Kidney tubule cell (primary cell): ENCODE results near the gene SEMA3B.
A peak's percentile ranks its signal among the peaks of the same experiment; 100 is the strongest.
"Not testable (repeated sequence)": the region's sequence is repeated elsewhere in the genome, so short reads cannot be mapped to it uniquely, and the experiment has no call there.

Source experiments
- DNase-seq: peaks from one replicate; pipeline ENCODE4 v3.0.0-alpha.2; 2018; ENCODE audit warnings: low spot score

Gene SEMA3B

DNA sequence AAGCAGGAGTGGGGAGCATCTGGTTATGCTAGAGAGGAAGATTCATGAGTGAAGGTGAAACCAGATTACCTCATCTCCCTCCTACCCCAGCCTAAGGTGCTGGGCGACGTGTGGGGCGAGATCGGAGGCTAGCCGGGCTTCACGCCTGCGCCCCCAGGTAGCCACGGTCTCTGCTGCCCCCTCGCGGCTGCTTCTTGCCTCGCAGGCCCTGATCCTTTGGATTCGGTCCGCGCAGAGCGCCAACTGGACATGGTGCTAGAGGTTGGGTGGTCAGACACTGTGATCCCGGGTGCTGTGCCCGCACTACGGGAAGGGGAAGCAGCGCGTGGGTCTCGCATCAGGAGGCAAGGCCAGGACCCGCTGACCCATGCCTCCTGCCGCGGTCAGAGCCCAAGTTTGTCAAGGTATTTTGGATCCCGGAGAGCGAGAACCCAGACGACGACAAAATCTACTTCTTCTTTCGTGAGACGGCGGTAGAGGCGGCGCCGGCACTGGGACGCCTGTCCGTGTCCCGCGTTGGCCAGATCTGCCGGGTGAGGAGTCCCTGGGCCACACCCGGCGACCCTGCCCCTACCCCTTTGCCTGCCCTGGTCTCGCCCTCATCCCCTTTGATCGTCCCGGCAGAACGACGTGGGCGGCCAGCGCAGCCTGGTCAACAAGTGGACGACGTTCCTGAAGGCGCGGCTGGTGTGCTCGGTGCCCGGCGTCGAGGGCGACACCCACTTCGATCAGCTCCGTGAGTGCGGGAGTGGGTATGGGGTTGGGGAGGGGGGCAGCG lies 4.2 kb downstream of the SEMA3B start:
- peak; percentile 89 for DNase-seq

- no peak for DNase-seq
Measured at GRCh38 chr3:50273689-50274065, 4.7 kb downstream of the SEMA3B start.

- DNase-seq: peak; percentile 66
Measured at GRCh38 chr3:50274371-50275104, 5.6 kb downstream of the SEMA3B start.

GRCh38 chr3:50275141-50275995 lies 6.4 kb downstream of the SEMA3B start:
- no peak for DNase-seq

- no peak for DNase-seq
Measured at GRCh38 chr3:50275996-50276761, 7.2 kb downstream of the SEMA3B start.

DNA sequence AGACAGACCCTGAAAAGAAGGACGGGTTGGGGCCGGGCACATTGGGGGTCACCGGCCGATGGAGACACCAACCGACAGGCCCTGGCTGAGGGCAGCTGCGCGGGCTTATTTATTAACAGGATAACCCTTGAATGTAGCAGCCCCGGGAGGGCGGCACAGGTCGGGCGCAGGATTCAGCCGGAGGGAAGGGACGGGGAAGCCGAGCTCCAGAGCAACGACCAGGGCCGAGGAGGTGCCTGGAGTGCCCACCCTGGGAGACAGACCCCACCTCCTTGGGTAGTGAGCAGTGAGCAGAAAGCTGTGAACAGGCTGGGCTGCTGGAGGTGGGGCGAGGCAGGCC lies 7.8 kb downstream of the SEMA3B start:
- no peak for DNase-seq

- DNase-seq: no peak
Measured at GRCh38 chr3:50278123-50278879, 9.4 kb downstream of the SEMA3B start.

- no peak for DNase-seq
Measured at GRCh38 chr3:50278880-50279224, 9.9 kb downstream of the SEMA3B start, which contains the start of gene LSMEM2. LSMEM2 (plus strand) TSS chr3:50279087; CDS start chr3:50279114, 27 bp downstream.

- DNase-seq: no peak
Measured at GRCh38 chr3:50279255-50280016, 10.5 kb downstream of the SEMA3B start.

DNA sequence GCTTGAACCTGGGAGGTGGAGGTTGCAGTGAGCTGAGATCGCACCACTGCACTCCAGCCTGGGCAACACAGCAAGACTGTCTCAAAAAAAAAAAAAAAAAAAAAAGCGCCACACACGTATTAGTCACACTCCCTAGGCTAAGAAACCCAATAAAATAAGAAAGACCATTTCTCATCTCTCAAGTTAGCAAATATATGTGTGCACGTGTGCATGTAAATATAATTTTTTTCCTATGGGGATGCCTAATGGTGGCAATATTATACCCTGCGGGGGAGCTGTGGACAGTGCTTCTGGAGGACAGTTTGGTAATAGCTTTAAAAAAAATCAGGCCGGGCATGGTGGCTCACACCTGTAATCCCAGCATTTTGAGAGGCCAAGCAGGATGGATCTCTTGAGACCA lies 15.2 kb downstream of the SEMA3B start:
- not testable (repeated sequence) for DNase-seq

DNA sequence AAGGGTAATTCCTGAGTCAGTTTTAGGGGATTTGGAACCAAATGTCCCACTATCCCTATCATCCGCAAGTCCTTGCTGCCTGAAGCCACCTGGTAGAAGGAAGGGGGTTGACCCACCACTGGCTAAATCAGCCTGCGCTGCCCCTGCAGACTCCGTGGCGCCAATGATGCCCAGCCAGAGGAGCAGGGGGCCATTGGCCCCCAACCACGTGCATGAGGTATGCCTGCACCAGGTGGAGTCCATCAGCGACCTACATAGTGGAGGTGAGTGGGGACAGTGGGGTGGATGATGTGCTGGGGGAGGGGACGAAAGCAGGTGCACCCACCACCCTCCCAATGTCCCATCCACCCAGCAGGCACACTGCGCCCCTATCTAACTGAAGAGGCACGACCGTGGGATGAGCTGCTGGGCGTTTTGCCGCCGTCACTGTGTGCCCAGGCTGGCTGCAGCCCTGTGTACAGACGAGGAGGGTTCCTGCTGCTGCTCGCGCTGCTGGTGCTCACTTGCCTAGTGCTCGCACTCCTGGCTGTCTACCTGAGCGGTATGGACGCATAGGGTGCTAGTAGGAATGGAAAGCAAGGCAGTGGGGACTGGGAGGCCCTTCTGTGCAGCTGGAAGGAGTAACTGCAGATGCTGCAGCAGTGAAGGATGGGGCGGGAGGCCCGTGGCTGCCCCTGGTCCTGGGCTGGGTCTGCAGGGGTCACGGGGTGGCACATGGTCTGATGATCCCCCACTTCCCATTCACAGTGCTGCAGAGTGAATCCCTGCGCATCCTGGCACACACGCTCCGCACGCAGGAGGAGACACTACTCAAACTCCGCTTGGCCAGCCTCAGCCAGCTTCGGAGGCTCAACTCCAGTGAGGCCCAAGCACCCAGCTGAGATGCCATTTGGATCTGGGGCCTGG lies 17.6 kb downstream of the SEMA3B start:
- DNase-seq: no peak

DNA sequence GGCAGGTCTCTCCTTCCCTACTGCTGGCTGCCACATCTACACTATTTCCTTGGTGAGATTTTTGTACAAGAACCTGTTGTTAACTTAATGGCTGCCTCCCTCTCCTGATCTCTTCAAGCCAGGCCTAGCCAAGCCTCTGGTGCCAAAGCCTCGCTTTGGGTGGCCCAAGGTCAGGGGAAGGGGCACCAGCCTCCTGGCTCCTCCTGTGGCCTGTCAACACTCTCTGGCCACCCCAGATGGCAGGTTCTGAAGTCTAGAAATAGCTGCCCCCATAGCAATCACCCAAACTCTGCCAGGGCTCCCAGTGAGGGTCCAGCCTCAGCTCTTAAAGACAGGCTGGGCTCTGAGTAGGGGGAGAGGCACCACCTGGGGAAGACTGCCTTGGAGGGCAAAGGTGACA lies 18.3 kb downstream of the SEMA3B start:
- DNase-seq: no peak

DNA sequence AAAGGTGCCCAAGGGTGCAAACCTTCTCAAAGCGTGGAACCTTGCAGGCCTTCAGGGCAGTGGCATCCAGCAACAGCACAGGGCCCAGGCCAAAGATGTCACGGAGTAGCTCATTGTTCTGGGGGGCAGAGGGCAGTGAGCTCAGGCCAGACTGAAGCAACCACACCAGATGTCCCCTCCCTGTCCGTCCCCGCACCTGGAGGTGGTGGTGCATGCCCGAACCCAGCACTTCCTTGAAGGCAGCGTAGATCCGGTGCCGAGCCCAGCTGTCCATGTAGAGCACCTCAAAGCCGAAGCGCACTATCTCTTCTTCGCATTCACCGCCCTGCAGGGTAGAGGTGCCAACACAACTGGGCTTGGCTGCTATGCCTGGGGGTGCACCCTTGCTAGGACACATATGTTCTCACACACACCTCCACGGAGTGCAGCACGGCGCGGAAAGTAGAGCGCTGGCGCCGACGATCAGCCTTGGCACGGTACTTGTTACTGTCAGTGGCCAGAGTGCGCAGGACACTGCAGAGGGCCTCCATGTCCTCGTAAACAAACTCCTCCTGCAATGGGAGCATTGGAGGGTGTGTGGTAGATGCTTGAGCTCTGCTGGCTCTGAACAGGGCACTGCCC lies 19.6 kb downstream of the SEMA3B start:
- DNase-seq: no peak

GRCh38 chr3:50289130-50289529 lies 20.2 kb downstream of the SEMA3B start:
- no peak for DNase-seq

- no peak for DNase-seq
Measured at GRCh38 chr3:50290161-50290641, 21.3 kb downstream of the SEMA3B start.

GRCh38 chr3:50292159-50293078 lies 23.5 kb downstream of the SEMA3B start, which contains the start of gene IFRD2:
IFRD2 (minus strand) TSS chr3:50292429; CDS start chr3:50292274, 155 bp downstream.
- DNase-seq: peak; percentile 98

DNA sequence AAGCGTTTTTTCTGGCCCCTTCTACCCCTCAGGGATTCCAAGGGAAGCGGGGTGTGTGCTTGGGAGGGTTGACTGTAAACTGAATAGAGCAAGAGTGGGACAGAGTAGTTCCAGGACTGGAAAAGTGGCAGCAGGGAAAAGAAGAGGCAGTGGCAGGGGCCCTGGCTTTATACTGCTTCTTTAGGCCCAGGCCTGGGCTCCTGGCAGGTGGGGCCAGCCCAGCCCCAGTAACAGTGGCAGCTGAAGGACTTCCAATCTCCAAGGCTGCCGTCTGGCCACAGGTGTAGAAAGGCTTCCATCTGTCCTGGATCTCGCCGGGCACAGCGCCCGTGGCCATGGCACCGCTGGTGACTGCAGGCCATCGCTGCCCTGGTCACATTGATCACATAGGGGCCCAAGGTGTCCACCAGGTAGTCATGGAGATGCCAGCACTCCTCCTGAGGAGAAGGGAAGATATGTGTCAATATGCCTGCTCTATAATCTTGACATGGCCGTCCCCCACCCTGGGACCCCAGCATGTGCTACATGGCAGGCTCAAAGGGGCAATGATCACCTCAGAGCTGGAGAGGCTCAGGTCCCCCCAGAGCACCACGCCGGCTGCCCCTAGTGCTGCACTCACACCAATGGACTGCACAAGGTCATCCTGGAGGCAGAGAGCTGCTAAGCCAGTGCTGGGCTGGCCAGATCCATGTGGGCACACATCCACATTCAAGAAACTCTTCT lies 24.3 kb downstream of the SEMA3B start:
- DNase-seq: no peak
